IPS-NIHi7 (cell line): ENCODE data around the gene NGRN.
"Not testable (repeated sequence)": the region's sequence is repeated elsewhere in the genome, so short reads cannot be mapped to it uniquely, and the experiment has no call there.

Source experiments
- DNase-seq: peaks from one replicate; pipeline ENCODE4 v3.0.0; 2012; ENCODE audit warnings: mixed read lengths; ENCODE audit errors: extremely low spot score

Gene NGRN

DNA sequence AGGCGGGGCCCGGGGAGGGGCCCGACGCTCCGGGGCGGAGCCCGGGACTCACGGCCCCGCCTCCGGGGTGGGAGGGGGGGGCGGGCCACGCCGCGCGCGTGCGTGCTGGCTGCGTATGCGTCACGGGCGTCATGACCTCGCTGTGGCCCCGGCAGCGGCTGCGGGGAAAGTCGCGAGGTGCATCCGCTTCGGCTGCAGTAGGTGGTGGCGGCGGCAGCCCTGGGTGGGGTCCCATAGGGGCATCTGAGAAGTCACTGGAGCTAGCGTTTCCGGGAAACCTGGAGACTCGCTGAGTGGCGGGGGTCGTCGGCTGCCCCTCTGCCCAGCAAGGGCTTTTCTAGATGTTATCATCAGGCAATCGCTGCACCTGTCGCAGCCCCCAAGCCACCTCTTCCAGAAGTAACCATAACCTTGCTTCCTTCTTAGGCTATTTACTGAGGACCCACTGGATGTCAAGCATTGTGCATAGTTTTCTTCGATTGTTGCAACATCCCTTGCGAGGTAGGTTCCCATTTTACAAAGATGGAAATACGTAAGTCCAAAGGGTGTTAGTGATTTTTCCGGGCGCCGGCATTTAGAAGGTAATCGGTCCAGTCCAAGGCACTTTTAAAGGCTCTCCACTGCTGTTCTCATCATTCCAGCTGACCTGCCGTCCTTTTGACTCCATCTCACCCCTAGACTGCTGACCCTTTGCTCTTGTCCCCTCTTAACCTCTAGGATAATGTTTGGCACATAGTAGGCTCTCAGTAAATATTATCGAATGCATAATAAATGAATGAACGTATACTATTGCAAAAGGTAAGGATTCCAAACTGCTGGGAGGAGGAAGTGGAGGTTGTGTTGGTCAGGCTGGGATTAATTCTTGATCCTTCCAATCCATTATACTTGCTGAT lies 31.1 kb upstream of the NGRN start, which contains the start of gene GDPGP1:
TSS of gene GDPGP1 (plus strand) at position 114 of the 893 bp plus-strand sequence. CDS start 6,700 bp downstream, outside the sequence.
- DNase-seq: no peak

DNA sequence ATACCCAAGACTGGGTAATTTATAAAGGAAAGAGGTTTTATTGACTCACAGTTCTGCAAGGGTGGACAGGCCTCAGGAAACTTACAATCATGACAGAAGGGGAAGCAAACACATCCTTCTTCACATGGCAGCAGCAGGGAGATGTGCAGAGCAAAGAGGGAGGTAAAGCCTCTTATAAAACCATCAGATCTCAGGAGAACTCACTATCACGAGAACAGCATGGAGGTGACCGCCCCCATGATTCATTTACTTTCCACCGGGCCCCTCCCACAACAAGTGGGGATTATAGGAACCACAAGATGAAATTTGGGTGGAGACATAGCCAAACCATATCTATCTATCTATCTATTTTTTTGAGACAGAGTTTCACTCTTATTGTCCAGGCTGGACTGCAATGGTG lies 26.1 kb upstream of the NGRN start:
- no peak for DNase-seq

DNA sequence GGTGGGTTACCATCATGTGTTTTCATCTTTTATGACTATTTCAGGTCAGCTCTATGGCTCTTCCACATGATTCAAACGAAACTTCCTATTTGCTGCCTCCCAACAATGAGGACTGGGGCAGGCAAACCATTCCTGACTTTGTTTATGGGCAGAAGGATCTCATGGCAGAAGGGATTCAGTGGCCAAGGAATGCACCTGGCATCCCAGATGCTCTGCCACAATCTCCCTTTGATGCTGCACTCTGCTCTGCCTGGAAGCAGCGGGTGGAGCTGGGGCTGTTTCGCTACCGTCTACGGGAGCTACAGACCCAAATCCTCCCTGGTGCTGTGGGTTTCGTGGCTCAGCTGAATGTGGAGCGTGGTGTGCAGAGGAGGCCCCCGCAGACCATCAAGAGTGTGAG lies 24.6 kb upstream of the NGRN start:
- no peak for DNase-seq

DNA sequence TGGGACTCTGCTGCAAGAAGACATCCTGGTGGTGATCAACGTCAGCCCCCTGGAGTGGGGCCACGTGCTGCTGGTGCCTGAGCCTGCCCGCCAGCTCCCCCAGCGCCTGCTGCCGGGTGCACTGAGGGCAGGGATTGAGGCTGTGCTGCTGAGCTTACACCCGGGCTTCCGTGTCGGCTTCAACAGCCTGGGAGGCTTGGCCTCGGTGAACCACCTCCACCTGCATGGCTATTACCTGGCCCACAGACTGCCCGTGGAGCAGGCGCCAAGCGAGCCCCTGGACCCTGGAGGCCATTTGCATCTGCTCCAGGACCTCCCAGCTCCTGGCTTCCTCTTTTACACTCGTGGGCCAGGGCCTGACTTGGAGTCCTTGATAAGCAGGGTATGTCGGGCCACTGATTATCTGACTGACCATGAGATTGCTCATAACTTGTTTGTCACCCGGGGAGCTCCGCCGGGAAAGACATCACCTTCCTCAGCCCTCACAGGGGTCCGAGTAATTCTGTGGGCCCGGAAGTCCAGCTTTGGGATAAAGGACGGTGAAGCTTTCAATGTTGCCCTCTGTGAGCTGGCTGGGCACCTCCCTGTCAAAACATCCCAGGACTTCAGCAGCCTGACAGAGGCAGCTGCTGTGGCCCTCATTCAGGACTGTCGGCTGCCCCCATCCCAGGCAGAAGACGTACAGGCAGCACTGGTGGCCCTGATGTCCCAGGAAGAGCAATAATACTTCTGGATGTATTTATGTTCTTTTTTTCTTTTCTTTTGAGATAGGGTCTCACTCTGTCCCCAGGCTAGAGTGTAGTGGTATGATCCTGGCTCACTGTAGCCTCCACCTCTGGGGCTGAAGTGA lies 23.9 kb upstream of the NGRN start:
- no peak for DNase-seq

DNA sequence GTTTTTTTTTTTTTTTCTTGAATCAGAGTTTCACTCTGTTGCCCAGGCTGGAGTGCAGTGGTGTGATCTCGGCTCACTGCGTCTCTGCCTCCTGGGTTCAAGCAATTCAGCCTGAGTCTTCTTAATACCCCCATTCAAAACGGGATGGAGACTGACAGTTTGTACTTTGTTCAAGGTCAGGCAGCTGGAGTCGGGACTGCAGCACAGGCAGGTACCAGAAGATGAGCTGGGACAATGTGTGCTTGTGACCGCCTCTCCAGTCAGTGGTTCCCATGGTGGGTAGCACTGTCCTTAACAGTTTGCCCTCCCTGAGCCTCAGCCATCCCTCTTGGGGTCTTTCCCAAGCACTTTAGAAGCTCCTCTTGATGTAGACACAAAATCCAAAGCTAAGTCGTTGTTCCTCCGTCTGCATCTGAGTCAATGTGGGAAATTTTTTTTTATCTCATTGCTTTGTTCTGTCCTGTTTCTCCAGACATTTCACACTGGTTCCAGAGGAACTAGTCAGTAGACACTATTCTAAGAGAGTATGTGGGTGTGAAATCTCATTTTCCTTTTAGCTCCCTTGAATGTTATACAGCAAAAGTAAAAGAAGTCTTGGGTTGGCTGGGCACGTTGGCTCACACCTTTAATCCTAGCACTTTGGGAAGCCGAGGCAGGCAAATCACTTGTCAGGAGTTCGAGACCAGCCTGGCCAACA lies 21.4 kb upstream of the NGRN start:
- no peak for DNase-seq

DNA sequence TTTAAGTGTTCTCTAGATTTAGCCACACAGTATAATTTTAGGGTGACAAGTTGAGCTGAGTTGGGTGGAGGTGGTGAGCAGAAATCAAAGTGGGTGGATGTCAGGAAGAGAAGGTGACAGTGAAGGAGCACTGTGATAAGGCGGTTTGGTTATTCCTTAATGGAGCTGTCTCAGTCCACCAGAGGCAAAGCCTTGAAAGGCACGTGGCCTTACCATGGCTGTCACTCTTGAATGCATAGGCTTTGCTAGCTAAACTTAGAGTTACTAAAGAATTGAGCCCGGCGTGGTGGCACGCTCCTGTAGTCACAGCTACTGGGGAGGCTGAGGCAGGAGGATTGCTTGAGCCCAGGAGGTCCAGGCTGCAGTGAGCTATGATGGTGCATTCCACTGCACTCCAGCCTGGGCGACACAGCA lies 16.7 kb upstream of the NGRN start:
- DNase-seq: peak; percentile 5

DNA sequence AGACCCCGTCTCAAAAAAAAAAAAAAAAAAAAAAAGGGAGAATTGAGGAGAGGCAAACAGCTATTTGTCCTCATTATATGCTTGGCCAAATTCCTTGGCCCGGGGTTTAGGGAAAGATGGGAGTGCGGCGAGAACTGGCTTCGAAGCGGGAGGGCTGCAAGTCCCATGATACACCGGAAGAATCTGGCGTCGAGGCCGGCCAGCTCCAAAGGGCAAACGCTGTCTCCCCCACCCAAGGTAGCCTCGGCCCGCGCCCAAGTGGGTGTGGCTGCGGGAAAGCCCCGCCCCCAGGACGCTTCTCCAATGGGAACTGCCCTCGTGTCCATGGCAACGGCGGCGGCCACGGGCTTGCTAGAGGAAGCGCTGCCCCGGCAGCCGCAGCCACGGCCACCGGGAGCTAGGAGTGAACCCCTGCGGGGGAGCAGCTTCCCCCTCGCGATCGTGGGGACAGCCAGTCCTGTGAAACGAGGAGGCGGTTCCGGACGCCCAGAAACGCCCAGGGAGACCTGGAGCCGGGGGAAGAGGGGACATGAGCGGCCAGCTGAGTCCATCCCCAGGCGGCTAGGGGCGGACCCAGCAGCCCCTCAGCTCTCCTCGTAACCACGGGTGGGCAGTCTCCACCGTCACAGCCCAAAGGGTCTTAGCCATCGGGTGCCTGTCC lies 16.1 kb upstream of the NGRN start, which contains the start of gene TTLL13:
TSS of gene TTLL13 (plus strand) at position 354 of the 661 bp plus-strand sequence. CDS start 1,075 bp downstream, outside the sequence.
- DNase-seq: peak; percentile 99

DNA sequence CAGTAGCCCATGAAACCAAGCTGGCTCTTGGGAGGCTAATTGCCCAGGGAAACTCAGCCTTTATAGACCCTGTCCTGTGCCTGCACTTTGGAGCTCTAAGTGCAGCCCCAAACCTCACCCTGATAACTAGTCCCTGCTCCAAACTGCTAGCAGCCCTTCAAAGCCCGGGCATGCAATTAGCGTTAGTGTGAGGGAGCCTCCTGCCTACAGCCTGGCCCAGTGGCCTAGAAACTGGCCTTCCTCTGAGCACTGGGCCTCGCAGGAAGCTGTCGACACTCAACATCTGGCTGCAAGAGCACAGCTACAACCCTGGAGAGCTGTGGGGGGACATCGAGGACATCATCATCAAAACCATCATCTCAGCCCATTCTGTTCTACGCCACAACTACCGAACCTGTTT lies 7.7 kb upstream of the NGRN start:
- DNase-seq: no peak

DNA sequence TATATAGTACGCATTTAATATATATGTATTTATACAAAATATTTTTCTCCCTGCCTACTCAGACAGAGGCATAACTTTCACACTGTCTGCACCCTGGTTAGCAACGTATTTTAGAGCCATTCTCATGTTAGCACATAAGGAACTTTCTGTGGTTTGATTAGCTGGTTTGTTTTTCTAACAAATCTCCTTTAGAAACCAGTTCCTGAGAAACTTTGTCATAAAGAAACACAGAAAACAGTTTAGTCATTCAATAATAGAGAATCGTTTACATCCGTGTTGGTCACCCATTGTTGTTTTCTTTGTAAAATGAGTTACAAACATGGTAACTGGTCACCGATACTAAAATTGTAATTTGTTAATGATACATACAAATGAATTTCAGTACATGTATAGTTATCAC lies 5.9 kb upstream of the NGRN start:
- DNase-seq: no peak

DNA sequence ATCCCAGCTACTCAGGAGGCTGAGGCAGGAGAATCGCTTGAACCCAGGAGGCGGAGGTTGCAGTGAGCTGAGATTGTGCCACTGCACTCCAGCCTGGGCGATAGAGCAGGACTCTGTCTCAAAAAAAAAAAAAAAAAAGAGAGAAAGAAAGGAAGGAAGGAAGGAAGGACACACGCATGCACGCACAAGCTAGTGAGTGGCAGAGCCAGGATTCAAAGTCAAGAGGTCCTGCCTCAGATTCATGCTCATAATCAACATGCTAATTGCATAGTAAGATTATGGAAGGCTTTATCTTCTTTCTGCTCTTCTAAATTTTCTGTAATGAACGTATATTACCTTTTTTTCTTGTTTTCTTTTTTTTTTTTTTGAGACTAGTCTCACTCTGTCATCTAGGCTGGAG lies 4.7 kb upstream of the NGRN start:
- DNase-seq: not testable (repeated sequence)

DNA sequence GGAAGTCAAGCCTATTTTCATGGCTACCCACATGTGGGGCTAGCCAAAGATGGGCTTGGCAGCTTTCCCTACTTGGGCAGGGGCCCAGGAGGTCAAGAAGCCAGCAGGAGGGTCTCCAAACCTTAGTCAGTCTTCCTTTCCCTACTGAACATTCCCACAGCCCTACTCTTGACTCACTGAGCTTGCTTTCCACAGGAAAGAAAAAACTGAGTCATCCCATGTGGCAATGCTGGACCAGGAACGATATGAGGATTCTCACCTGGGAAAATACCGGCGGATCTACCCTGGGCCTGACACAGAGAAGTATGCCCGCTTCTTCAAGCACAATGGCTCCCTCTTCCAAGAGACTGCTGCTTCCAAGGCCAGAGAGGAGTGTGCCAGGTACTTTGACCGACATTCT lies 3.7 kb upstream of the NGRN start:
- DNase-seq: no peak

DNA sequence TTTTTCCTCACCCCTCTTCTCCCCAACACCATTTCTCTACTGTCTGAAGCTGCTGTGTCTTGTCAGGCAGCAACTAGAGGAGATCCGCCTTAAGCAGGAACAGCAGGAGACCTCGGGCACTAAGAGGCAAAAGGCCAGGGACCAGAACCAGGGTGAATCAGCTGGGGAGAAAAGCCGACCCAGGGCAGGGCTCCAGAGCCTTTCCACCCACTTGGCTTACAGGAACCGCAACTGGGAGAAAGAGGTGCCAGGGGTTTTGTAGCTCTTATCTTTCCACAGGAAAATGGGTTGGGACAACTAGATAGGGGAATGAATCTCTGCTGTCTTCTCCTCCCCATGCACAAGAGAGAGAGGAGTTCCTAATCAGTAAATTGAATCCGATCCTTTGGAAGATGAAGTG lies 3.0 kb upstream of the NGRN start:
- DNase-seq: no peak

DNA sequence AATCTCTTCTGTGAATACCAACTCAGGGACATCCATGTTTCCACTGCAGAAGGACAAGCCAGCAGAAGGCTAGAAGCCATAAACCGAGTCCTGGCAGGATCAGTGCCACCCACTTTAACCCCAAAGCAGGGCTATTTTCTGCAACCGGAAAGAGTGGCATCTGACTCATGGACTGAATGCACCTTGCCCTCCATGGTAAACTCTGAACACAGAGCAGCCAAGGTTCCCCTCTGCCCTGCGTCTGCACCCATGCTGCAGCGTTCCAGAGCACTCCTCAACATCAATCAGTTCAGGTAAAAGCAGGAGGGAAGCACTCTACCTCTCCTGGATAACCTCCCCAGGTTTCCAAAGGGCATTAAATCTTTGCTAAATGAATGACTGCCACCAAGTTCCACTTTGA lies 801 bp upstream of the NGRN start:
- no peak for DNase-seq

DNA sequence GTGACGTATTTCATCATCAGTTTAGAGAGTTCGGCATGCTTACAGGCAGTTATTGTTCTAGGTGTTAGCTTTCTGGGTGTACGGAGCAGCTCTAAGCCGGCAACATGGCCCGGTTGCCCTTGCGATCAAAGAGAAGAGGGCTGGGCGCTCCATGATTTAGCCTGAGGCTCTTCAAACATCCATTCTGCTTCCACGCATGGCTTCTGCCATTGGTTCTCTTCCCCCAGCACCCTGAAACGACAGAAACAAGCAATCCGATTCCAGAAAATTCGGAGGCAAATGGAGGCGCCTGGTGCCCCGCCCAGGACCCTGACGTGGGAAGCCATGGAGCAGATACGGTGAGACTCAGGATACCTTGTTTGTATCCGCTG lies 574 bp downstream of the NGRN start:
- peak; percentile 49 for DNase-seq

DNA sequence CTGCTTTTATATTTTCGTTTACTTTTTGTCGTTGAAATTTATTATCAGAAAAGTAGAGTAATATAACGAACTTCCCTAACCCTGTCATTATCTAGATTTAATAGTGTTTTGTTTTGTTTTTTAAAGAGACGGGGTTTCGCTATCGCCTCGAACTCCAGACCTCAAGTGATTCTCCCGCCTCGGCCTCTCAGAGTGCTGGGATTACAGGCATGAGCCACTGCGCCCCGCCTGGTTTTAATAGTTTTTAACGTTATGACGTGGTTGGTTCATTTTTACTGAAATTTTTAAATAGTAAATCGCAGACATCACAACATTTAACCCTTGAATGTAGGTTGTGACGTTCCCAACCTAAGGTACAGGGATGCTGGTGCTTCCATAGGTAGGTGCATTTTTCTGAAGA lies 1.0 kb downstream of the NGRN start:
- DNase-seq: no peak

DNA sequence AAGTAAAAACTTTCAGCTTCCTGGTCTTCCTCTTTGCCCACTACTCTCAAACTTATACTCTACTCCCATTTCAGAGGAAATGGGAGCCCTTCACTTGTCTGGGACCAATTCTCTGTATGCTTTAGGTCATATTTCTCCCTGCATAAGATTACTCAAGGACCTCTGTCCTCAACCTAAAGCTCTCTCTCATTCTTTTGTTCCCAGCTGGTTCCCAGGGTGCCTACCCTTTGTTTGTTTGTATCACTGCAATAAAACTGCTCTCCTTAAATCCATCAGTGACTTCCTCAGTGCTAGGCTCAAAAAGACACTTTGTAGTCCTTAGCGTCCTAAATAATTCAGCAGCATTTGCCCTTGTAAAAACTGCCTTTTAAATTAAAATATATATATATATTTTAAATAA lies 2.9 kb downstream of the NGRN start:
- DNase-seq: no peak

DNA sequence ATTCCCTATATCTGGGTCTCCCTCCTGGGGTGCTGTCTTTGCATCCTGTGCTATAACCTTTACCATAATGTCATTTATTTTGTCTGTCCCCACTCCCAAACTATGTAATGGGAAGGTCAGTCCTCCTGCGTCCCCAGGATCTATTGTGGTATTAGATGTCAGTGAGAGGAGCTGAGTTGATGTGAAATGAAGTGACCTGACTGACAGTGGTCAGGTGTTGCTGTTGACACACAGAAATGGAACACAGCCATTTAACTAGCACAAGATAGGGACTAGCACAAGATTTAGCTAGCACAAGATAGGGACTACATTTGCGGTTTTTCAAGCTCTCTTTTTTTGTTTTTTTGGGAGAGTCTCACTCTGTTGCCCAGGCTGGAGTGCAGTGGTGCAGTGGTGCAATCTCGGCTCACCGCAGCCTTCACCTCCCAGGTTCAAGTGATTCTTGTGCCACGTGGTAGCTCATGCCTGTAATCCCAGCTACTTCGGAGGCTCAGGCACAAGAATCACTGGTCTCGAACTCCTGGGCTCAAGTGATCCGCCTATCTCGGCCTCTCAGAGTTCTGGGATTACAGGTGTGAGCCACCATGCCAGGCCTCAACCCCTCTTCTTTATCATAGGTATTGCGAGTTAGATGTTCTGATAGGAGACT lies 5.2 kb downstream of the NGRN start:
- DNase-seq: no peak

DNA sequence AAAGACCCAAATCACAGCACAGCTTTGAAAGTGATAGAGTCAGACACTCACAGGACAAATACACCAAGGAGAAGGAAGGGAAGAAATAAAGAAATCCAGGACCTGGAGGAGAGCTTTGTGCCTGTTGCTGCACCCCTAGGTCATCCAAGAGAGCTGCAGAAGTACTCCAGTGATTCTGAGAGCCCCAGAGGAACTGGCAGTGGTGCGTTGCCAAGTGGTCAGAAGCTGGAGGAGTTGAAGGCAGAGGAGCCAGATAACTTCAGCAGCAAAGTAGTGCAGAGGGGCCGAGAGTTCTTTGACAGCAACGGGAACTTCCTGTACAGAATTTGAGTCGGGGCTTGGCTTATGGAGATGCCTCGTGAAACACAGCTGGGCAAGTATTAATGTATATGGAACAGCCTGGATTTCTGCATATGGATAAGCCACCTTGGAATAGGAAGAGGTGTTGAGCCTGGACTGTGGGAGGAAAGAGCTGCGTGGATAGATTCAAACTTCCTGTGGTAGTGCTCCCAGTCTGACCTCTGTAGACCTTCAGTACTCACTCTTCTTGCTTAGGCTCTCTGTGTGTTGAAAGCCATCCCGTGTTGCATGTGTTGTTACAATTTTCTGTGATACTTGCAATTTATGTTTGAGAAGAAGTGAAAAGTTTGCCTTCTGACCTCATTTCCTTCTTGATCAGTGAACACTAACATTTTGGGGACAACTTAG lies 6.1 kb downstream of the NGRN start:
- DNase-seq: no peak

DNA sequence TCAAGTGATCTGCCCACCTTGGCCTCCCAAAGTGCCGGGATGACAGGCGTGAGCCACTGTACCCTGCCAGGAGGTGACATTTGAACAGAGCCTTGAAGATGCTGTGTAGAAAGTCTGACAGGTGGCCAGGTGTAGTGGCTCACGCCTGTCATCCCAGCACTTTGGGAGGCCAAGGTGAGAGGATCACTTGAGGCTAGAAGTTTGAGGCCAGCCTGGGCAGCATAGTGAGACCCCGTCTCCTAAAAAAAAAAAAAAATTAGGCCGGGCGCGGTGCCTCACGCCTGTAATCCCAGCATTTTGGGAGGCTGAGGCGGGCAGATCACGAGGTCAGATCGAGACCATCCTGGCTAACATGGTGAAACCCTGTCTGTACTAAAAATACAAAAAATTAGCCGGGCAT lies 13.0 kb downstream of the NGRN start:
- DNase-seq: not testable (repeated sequence)

DNA sequence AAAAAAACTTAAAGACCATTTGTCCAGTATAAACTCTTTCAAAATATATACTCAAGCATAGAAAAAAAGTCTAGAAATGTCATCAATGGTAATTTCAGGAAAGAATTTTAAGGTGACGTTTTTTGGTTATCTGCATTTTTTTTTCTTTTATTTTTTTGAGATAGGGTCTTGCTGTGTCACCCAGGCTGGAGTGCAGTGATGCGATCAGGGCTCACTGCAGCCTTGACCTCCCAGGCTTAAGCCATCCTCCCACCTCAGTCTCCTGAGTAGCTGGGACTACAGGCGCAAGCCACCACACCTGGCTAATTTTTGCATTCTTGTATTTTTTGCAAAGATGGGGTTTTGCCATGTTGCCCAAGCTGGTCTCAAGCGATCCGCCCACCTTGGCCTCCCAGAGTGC lies 15.3 kb downstream of the NGRN start:
- not testable (repeated sequence) for DNase-seq
